PC-9 (cell line): ENCODE measurements around the gene PTGES2.

ENCODE experiments used
- CTCF ChIP-seq: fragments of 200-600 bp; sonication (generic); conservative IDR thresholded peaks from 2 replicates; pipeline ENCODE4 v1.6.1; 2017; ENCODE audit warnings: mixed run types, antibody characterized with exemption, mild to moderate bottlenecking, moderate library complexity
- EZH2 ChIP-seq: fragments of 200-600 bp; sonication (generic); IDR thresholded peaks from 2 replicates; pipeline ENCODE4 v1.8.0; 2017; ENCODE audit warnings: antibody characterized with exemption, low read depth

GRCh38 chr9:128101231-128101661 lies 26.3 kb downstream of the PTGES2 start:
- TF ChIP-seq CTCF (no peak), EZH2 (no peak)
